GM12875 (cell line): ENCODE measurements around the gene TCTN3.
"Not testable (repeated sequence)": the region's sequence is repeated elsewhere in the genome, so short reads cannot be mapped to it uniquely, and the experiment has no call there.

ENCODE experiments used
- H3K4me3 ChIP-seq: one replicate; pipeline ENCODE4 v1.5.1; 2011; ENCODE audit warnings: low read depth, low read length, control low read depth
- CTCF ChIP-seq: IDR thresholded peaks from 2 replicates; pipeline ENCODE4 v1.5.1; 2011; ENCODE audit warnings: low read depth, mild to moderate bottlenecking, control low read depth, inconsistent platforms, low read length, moderate library complexity, borderline replicate concordance; ENCODE audit not compliant: insufficient read depth

Gene TCTN3

GRCh38 chr10:95730233-95730632, 36.5 kb upstream of the TCTN3 start:
- no peak overlapping the region for H3K4me3 ChIP-seq

GRCh38 chr10:95729323-95730055, 35.8 kb upstream of the TCTN3 start:
- no peak overlapping the region for H3K4me3 ChIP-seq

More at GRCh38 chr10:95730233-95730632, 36.5 kb upstream of the TCTN3 start:
- no peak for TF ChIP-seq CTCF

GRCh38 chr10:95728526-95728925, 34.8 kb upstream of the TCTN3 start:
- TF ChIP-seq CTCF = no peak
- H3K4me3 ChIP-seq = no peak overlapping the region

More at GRCh38 chr10:95729323-95730055, 35.8 kb upstream of the TCTN3 start:
- TF ChIP-seq CTCF = no peak

- H3K4me3 ChIP-seq = not testable (repeated sequence)
These were observed 28.8 kb upstream of the TCTN3 start for GRCh38 chr10:95722496-95722895.

GRCh38 chr10:95720745-95721144, 27.0 kb upstream of the TCTN3 start:
- not testable (repeated sequence) for H3K4me3 ChIP-seq

- H3K4me3 ChIP-seq = no peak overlapping the region
- TF ChIP-seq CTCF = no peak
These were observed 23.1 kb upstream of the TCTN3 start for GRCh38 chr10:95716866-95717265.

GRCh38 chr10:95716466-95716865, 22.7 kb upstream of the TCTN3 start:
- TF ChIP-seq CTCF = no peak
- H3K4me3 ChIP-seq = no peak overlapping the region

GRCh38 chr10:95711492-95711891, 17.8 kb upstream of the TCTN3 start:
- no peak overlapping the region for H3K4me3 ChIP-seq
- TF ChIP-seq CTCF = no peak
